Raji (cell line): ENCODE measurements around the gene C14orf119.

Experiments
- POLR2A ChIP-seq: IDR thresholded peaks from 2 replicates; pipeline ENCODE4 v1.6.1; 2011; ENCODE audit warnings: low read depth, low read length, control low read depth; ENCODE audit not compliant: insufficient read depth

Gene C14orf119

DNA sequence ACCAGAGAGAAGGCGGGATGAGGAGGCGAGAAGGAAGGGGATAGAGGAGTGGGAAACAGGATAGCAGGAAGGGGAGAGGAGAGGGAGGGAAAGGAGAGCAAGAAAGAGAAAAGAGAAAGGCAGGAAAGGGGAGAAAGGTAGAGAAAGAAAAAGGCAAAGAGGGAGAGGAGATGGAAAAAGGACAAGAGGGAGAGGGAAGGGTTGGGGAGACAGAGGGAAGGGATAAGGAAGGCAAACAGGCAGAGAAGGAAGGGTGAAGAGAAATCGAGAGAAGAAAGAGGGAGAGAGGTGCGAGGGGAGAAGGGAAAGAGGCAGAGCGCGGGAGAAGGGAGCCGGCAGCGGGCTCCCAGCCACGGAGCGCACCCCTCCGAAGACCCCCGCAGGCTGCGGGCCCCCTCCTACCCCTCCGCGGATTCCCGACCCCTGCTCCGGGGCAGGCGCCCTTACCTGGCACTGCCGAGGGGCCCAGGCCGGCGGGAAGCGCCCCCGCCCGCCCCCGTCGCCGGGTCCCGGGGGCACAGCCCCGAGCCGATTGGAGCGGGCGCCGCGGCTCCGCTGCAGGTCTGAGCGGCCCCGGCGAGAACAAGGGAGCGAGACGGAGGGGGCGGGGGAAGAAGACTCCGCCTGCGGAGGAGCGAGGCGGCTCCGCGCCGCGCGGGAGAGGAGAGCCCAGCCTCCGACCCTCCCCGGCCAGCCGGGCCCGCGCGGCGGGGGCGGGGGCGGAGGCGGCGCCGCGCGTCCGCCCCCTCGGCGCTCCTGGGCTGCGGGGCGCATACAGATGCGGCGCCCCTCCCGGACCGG, 38.1 kb upstream of the C14orf119 start, which contains the start of gene CDH24:
Gene CDH24 (minus strand): TSS at position 565 of the 801 bp plus-strand sequence. CDS start 1,787 bp downstream, outside the sequence.
- no peak for TF ChIP-seq POLR2A

DNA sequence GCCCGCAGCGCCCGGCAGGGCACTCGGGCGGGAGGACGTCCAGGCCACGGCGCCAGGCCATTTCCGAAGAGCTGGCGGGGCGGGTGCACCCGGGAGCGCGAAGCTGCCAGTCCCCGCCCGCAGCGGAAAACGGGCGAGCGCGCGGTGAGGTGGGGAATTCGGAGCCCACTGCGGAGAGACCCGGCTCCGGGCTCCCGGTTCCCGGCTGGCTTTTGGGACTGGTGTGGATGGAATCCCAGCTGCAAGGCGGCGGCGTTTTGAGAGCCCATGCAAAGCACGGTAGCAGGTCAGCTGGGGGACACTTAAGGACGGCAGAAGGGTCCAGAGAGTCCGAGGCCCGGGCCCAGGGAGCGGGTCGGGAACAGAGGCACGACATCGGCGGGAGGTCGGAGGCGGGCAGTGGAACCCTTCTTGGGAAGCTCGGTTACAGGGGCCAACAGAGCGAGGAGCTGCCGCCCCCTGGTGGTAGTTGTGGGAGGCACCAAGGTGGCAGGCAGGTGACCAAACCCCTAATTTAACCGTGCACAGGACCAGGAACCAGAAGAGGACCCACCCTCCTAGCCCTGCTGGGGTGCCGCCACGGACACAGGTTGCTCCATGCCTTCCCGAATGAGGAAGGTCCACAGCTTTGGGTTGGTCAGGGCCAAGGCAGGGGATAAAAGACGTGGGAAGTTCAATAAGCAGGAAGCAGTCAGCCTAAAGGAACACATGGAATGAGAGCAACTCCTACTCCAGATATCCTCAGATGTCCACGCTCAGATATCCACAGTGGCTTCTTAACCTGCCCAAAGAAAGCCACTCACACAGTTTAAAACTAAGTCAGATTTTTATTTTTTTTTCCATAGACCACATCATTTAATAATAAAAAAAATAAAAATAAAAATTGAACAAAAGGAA, 37.3 kb upstream of the C14orf119 start:
- TF ChIP-seq POLR2A: no peak

DNA sequence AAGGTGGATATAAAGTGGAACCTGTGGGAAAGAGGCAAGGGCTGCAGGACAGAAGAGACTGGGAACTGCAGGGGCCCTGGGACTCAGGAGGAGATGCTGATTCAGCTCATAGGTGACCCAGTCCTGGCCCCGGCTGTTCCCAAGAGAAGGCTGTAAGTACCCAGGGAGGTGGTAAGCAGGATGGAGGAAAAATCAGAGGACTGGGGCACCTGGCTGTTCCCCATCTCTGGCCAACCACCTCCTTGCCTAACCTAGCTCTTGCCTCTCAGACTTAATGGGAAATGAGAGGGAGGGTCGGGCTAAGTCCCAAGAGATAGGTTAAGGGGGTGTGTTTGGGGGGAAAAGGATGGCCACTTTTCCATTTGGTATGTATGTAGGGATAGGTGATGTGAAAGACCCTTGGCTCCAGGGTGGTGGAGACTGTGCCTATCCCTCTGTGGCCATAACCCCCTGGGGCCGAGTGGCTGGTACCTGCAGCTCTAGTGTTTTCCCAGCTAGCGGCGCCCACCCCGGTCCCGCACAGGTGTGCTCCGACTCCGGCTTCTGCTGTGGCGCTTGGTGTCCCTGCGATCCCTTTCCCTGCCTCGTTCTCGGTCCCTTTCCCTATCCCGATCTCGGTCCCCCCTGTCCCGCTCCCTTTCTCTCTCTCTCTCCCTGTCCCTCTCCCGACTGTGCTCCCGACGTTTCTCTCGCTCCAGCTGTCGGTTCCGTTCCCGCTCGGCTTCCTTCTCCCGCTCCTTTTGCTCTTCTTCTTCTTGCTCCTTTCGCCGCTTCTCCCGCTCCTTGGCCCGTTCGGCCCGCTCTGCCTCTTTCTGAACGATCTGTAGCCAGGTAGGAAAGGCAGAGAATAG, 36.4 kb upstream of the C14orf119 start:
- TF ChIP-seq POLR2A: no peak

DNA sequence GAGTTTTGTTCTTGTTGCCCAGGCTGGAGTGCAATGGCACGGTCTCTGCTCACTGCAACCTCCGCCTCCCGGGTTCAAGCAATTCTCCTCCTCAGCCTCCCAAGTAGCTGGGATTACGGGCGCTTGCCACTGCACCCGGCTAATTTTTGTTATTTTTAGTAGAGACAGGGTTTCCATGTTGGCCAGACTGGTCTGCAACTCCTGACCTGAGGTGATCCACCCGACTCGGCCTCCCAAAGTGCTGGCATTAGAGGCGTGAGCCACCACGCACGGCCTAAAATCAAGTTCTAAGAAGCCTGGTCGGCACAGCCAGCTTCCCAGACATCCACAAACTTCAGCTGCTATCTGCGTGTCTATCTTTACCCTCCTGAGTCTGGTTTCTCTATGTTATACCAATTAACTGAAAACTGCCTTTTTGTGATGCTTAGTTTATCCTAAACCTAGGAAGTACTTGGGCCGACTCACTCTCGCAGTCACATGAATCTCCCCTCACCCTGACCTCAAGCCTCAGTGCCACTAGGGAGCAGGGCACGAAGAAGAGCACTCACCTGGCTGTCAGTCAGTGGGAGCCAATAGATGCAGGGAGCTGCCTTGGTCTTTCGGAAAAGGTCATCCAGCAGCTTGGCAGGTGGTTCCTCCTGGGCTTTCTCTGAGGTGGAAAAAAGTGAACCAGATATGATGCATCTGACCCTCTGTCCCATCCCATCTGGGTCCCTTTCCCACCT, 34.6 kb upstream of the C14orf119 start:
- no peak for TF ChIP-seq POLR2A

DNA sequence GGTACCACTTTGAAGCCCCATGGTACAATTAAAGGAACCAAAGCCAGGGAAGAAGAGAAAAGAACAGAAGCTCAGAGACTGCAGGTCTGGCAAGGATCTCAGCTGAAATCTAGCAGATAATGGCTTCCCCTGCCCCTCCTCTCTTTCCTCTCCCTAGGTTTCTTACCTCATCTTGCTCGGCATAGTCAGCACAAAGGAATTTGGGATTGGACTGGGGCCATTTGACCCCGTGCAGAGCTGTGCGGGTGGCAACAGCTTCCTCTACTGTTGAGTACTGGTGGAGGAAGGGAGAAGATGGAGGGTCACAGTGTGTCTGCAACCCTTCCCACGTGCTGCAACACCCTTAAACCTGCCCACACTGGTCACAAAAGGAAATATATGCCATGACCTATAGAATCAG, 33.3 kb upstream of the C14orf119 start:
- no peak for TF ChIP-seq POLR2A

DNA sequence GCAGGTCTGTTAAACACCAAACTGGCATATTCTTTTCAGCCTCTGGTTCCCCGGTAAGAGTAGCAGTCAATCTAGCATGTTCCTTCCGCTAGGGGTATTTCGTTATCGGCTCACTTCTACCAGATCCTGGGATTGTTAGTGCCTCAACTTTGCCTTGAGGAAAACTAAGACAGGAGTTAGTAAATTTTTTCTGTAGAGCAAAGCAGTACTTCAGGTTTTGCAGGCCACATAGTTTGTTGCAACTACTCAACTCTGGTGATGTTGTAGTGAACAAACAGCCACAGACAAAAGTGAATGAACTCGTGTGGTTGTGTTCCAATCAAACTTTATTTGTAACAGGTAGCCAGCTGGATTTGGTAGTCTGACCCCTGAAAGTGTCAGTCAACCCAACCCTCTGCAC, 31.7 kb upstream of the C14orf119 start:
- TF ChIP-seq POLR2A: no peak

DNA sequence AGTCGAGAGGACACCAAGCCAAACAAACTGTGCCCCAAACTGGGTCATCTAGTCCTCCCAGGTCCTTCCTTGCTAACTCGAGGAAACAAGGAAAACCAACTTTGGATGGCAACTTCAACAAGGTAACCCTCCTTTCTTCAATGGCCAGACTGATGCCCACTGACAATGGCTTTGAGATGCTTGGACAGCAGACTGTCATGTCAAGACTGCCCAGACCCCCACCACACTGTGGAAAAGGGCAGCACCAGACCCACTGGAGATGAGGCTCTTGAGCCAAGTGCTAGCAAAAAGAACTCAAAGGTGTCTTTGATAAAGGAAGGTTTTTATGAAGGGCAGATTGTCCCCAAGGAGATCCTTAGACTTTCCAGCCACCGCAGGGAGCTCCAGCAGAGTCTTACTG, 28.9 kb upstream of the C14orf119 start:
- TF ChIP-seq POLR2A: no peak

DNA sequence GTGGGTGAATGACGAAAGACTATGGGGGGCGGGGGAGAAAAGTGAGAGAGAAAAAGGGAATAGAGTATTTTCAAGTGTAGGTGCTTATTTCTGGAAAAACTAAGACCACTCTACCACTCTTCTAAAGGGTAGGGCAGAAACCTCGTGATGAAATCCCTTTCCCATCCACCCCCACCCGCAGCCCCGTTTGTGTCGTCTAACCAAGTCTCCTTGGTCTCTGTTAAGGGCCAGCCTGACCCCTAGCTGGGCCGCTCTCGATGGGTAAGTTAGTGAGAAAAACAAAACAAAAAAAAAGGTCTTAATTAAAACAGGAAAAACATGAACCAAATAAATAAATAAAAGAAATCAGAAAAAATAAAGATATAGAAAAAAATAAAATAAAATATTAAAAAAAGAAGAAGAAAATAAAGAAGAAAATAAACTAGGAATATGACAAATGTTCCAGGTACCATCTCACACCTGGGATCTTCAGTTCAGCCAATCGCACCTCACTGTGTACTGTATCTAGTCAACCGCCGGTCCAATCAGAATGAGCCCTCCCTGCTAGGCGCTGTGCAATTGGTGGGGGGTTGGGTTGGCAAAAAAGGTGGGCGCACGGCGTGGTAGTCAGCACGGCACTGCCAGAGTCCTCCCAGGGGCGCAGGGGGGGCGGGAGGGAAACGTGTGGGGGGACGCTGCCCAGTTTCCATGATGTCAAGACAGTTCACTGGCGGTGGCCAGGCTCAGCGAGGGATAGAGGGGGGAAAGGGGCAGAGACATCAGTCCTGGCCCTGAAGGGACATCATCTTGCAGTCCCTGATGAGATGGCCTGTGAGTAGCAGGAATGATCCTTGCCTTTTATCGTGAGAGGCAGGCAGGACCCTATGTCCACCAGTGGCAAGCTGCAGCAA, 28.2 kb upstream of the C14orf119 start:
- no peak for TF ChIP-seq POLR2A

DNA sequence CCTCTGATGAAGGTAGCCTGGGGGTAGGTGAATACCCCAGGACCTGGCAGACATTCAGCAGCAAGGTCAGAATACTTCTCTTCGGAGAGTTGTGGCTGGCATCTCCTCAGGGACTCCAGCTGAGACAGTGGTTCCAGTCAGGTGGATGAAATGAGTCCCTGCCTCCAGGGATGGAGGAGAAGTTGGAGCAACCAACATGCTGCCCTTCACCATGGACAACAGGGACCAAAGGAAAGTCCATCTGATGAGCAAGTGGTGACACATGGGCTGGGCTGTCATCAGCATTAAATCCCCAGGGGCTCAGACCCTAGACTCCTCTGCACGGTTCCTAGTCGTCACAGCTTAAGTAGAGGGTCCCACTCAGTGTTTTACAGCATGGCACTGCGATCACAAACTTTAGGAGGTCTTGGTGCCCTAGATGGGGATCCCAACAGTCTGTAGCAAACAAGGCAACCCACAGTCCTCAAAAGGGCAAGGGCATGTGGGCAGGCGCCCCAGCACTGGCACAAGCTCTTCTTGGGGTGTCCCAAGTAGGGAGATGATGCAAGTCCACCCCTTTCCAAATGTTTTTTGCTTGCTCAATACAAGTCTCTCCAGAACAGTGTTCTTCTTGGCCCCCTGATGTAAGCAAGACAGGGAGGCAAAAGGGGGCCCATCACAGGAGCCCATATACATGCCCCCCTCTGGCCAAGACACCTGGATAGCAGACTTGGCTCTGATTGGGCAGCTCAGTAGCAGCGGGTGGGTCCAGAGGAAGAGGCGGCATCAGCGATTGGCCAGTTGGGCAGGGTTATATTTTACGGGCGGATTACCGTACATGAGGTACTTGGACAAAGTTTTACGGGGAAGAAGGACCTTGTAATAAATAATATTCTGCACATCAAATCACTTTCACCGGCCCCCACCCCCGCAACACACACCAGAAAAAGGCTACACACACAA, 27.2 kb upstream of the C14orf119 start:
- no peak for TF ChIP-seq POLR2A

- TF ChIP-seq POLR2A: no peak
These were observed 26.4 kb upstream of the C14orf119 start for GRCh38 chr14:23068789-23069412.

DNA sequence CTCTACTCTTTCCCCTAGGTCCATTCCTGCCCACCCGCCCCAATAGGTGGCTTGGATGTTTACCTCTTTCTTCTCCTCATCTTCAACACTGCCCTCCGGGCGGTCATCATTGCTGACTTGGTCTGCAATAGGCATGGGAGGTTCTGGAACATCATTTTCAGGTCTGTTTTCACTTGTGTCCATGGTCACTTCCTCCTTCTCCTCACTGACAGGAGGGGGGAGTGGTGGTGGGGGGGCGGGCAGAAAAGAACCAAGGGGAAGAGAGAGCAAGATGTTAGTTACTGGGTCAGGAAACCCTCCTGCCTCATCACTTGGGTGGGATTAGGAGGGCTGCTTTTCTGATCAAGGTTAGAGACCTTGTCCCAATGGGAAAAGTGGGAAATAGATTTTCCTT, 25.9 kb upstream of the C14orf119 start:
- TF ChIP-seq POLR2A: no peak
